Mucosa of stomach (tissue), 1 donor: ENCODE measurements around the gene LRRTM3.

Experiments
- H3K27me3 ChIP-seq: one replicate; pipeline ENCODE4 v1.7.0; 2013; ENCODE audit warnings: mild to moderate bottlenecking, low read length; ENCODE audit not compliant: control insufficient read depth, insufficient read depth
- H3K36me3 ChIP-seq: one replicate; pipeline ENCODE4 v1.7.0; 2013; ENCODE audit warnings: low read length; ENCODE audit not compliant: control insufficient read depth, insufficient read depth
- H3K4me1 ChIP-seq: one replicate; pipeline ENCODE4 v1.7.0; 2013; ENCODE audit warnings: mild to moderate bottlenecking, low read length; ENCODE audit not compliant: control insufficient read depth, insufficient read depth
- H3K4me3 ChIP-seq: one replicate; pipeline ENCODE4 v1.7.0; 2013; ENCODE audit warnings: low read length
- H3K9ac ChIP-seq: one replicate; pipeline ENCODE4 v1.7.0; 2013; ENCODE audit warnings: mild to moderate bottlenecking, low read length, moderate library complexity
- H3K9me3 ChIP-seq: one replicate; pipeline ENCODE4 v1.7.0; 2013; ENCODE audit warnings: mild to moderate bottlenecking, low read length, moderate library complexity; ENCODE audit not compliant: control insufficient read depth
- donor health status: Pancreatic carcinoma.

LRRTM3 gene

GRCh38 chr10:66924674-66925345 is 1.0 kb upstream of the LRRTM3 start:
- peaks cover 19% of the 10 kb centered on the region for H3K27me3 ChIP-seq
- no peak overlapping the region for H3K4me3 ChIP-seq
- no peaks in the 10 kb centered on the region for H3K4me1 ChIP-seq
- H3K36me3 ChIP-seq = no peaks in the 10 kb centered on the region
- H3K9me3 ChIP-seq = no peaks in the 10 kb centered on the region
- no peak overlapping the region for H3K9ac ChIP-seq

GRCh38 chr10:66925373-66925772 is 463 bp upstream of the LRRTM3 start:
- no peaks in the 10 kb centered on the region for H3K9me3 ChIP-seq
- peaks cover 19% of the 10 kb centered on the region for H3K27me3 ChIP-seq
- no peak overlapping the region for H3K9ac ChIP-seq
- H3K4me3 ChIP-seq = no peak overlapping the region
- no peaks in the 10 kb centered on the region for H3K36me3 ChIP-seq
- no peaks in the 10 kb centered on the region for H3K4me1 ChIP-seq

- peaks cover 19% of the 10 kb centered on the region for H3K27me3 ChIP-seq
- H3K4me3 ChIP-seq = no peak overlapping the region
- H3K36me3 ChIP-seq = no peaks in the 10 kb centered on the region
- no peaks in the 10 kb centered on the region for H3K9me3 ChIP-seq
- no peak overlapping the region for H3K9ac ChIP-seq
- no peaks in the 10 kb centered on the region for H3K4me1 ChIP-seq
These were observed 1.0 kb downstream of the LRRTM3 start for GRCh38 chr10:66926841-66927240.

- Histone ChIP-seq H3K36me3 (no peaks in the 10 kb centered on the region), H3K27me3 (peaks cover 19% of the 10 kb centered on the region), H3K4me3 (no peak overlapping the region), H3K9ac (no peak overlapping the region), H3K4me1 (no peaks in the 10 kb centered on the region), H3K9me3 (no peaks in the 10 kb centered on the region)
These were observed 1.6 kb downstream of the LRRTM3 start for GRCh38 chr10:66927251-66927935.

GRCh38 chr10:66927971-66928770 is 2.3 kb downstream of the LRRTM3 start:
- Histone ChIP-seq H3K4me3 (no peak overlapping the region), H3K9ac (no peak overlapping the region), H3K36me3 (no peaks in the 10 kb centered on the region), H3K9me3 (no peaks in the 10 kb centered on the region), H3K4me1 (no peaks in the 10 kb centered on the region), H3K27me3 (peaks cover 19% of the 10 kb centered on the region)

- H3K36me3 ChIP-seq = no peaks in the 10 kb centered on the region
- H3K27me3 ChIP-seq = peaks cover 19% of the 10 kb centered on the region
- no peak overlapping the region for H3K9ac ChIP-seq
- no peaks in the 10 kb centered on the region for H3K4me1 ChIP-seq
- no peaks in the 10 kb centered on the region for H3K9me3 ChIP-seq
- no peak overlapping the region for H3K4me3 ChIP-seq
These were observed 2.9 kb downstream of the LRRTM3 start for GRCh38 chr10:66928776-66929175.

- no peaks in the 10 kb centered on the region for H3K4me1 ChIP-seq
- H3K36me3 ChIP-seq = no peaks in the 10 kb centered on the region
- peaks cover 19% of the 10 kb centered on the region for H3K27me3 ChIP-seq
- H3K9me3 ChIP-seq = no peaks in the 10 kb centered on the region
- H3K9ac ChIP-seq = no peak overlapping the region
- no peak overlapping the region for H3K4me3 ChIP-seq
These were observed 3.5 kb downstream of the LRRTM3 start for GRCh38 chr10:66929375-66929774.

GRCh38 chr10:66931340-66931948 is 5.6 kb downstream of the LRRTM3 start:
- H3K27me3 ChIP-seq = peaks cover 19% of the 10 kb centered on the region
- no peak overlapping the region for H3K9ac ChIP-seq
- H3K4me3 ChIP-seq = no peak overlapping the region
- H3K36me3 ChIP-seq = no peaks in the 10 kb centered on the region
- H3K9me3 ChIP-seq = no peaks in the 10 kb centered on the region
- H3K4me1 ChIP-seq = no peaks in the 10 kb centered on the region

- Histone ChIP-seq H3K27me3 (peaks cover 17% of the 10 kb centered on the region), H3K9ac (no peak overlapping the region), H3K36me3 (no peaks in the 10 kb centered on the region), H3K4me1 (no peaks in the 10 kb centered on the region), H3K9me3 (no peaks in the 10 kb centered on the region), H3K4me3 (no peak overlapping the region)
These were observed 6.1 kb downstream of the LRRTM3 start for GRCh38 chr10:66931949-66932343.

GRCh38 chr10:66934711-66935110 is 8.9 kb downstream of the LRRTM3 start:
- Histone ChIP-seq H3K9me3 (no peaks in the 10 kb centered on the region), H3K27me3 (no peaks in the 10 kb centered on the region), H3K9ac (no peak overlapping the region), H3K36me3 (no peaks in the 10 kb centered on the region), H3K4me1 (no peaks in the 10 kb centered on the region), H3K4me3 (no peak overlapping the region)

- H3K9ac ChIP-seq = no peak overlapping the region
- H3K4me1 ChIP-seq = no peaks in the 10 kb centered on the region
- H3K27me3 ChIP-seq = no peaks in the 10 kb centered on the region
- H3K4me3 ChIP-seq = no peak overlapping the region
- no peaks in the 10 kb centered on the region for H3K36me3 ChIP-seq
- no peaks in the 10 kb centered on the region for H3K9me3 ChIP-seq
These were observed 15.1 kb downstream of the LRRTM3 start for GRCh38 chr10:66940965-66941364.

- Histone ChIP-seq H3K4me1 (no peaks in the 10 kb centered on the region), H3K36me3 (no peaks in the 10 kb centered on the region), H3K4me3 (no peak overlapping the region), H3K9ac (no peak overlapping the region), H3K9me3 (no peaks in the 10 kb centered on the region), H3K27me3 (no peaks in the 10 kb centered on the region)
These were observed 15.7 kb downstream of the LRRTM3 start for GRCh38 chr10:66941491-66941890.
